HCT116 (cell line): ENCODE data around the gene TATDN2. TPM values are rescaled to one million over a fixed set of nuclear protein-coding genes. Genes with fewer than 3 reads are reported as not detected.

ENCODE experiments used
- ATAC-seq: fragments of 200-7000 bp; cut with Tn5 transposase; 2 replicates; pipeline ENCODE4 v1.9.1; 2020; ENCODE audit warnings: mild to moderate bottlenecking, moderate library complexity
- BruUV-seq: library from RNA; stranded (reverse); fragments of 400-500 nt; replicated peaks from 2 replicates; lab custom pipeline; 2021; lab: Mats Ljungman, UMichigan
- CTCF ChIA-PET: fragments of 300-600 bp; sonication (Branson Sonifier 250); formaldehyde crosslinking; loops from one replicate; lab custom pipeline; 2021; ENCODE audit warnings: antibody characterized with exemption; lab: Charles Lee
- POLR2A ChIA-PET: fragments of 300-600, 350-600 bp; sonication (Branson Sonifier 250); formaldehyde crosslinking; loops from one replicate; lab custom pipeline; 2021; ENCODE audit warnings: antibody characterized with exemption; lab: Charles Lee
- RAD21 ChIA-PET, 2 experiments: fragments of 300-600 bp; sonication (Branson Sonifier 250); formaldehyde crosslinking; loops; one replicate each; lab custom pipeline; 2023; ENCODE audit warnings: low total read pairs in 2 of 2; ENCODE audit not compliant: uncharacterized antibody in 2 of 2, unreplicated experiment in 2 of 2, low non-redundant PET in 1 of 2; lab: Charles Lee
- DNase-seq: peaks from one replicate; pipeline ENCODE4 v3.0.0-alpha.2; 2010; ENCODE audit warnings: low read depth, low spot score
- H2AFZ ChIP-seq: fragments of 200-600 bp; shearing (Covaris generic), sonication (generic); 2 replicates; pipeline ENCODE4 v1.6.1; 2017; ENCODE audit warnings: low read depth, mixed run types, mixed read lengths, antibody characterized with exemption, low read length; ENCODE audit not compliant: poor library complexity, severe bottlenecking
- H3K27ac ChIP-seq: 2 replicates; pipeline ENCODE4 v1.5.1; 2012; ENCODE audit warnings: low read depth, low read length
- H3K27me3 ChIP-seq: fragments of 200-600 bp; sonication (generic); 2 replicates; pipeline ENCODE4 v1.6.1; 2016; ENCODE audit warnings: mixed run types, low read length, mixed read lengths; ENCODE audit not compliant: insufficient read depth
- H3K36me3 ChIP-seq, 2 experiments: fragments of 200-500 bp in 1 of 2; fragments of 200-600 bp in 1 of 2; sonication (Bioruptor generic) in 1 of 2; sonication (generic) in 1 of 2; 2 replicates each; pipeline versions ENCODE4 v1.5.1 to v1.6.1; 2014 to 2016; ENCODE audit warnings: low read length in 2 of 2, inconsistent platforms in 1 of 2, mixed read lengths in 1 of 2, mixed run types in 1 of 2; ENCODE audit not compliant: insufficient read depth in 2 of 2, control insufficient read depth in 1 of 2
- H3K4me1 ChIP-seq, 2 experiments: fragments of 200-600 bp in 1 of 2; sonication (generic) in 1 of 2; 2 replicates each; pipeline versions ENCODE4 v1.5.1 to v1.6.1; 2012 to 2017; ENCODE audit warnings: low read length in 2 of 2, inconsistent platforms in 1 of 2, mild to moderate bottlenecking in 1 of 2, mixed read lengths in 1 of 2, mixed run types in 1 of 2, moderate library complexity in 1 of 2; ENCODE audit not compliant: insufficient read depth in 2 of 2, control insufficient read depth in 1 of 2
- H3K4me2 ChIP-seq: fragments of 200-600 bp; sonication (generic); 2 replicates; pipeline ENCODE4 v1.6.1; 2017; ENCODE audit warnings: mixed run types, low read length, mixed read lengths
- H3K4me3 ChIP-seq, 2 experiments: fragments of 200-600 bp in 1 of 2; sonication (generic) in 1 of 2; replicated peaks in 1 of 2; 2 replicates each; pipeline ENCODE4 v1.5.1; 2011 to 2016; ENCODE audit warnings: low read length in 2 of 2, control low read depth in 1 of 2, low read depth in 1 of 2, mild to moderate bottlenecking in 1 of 2, mixed read lengths in 1 of 2, mixed run types in 1 of 2
- H3K79me2 ChIP-seq: fragments of 200-600 bp; sonication (generic); 2 replicates; pipeline ENCODE4 v1.6.1; 2017; ENCODE audit warnings: mild to moderate bottlenecking, mixed run types, low read length, moderate library complexity, mixed read lengths; ENCODE audit not compliant: insufficient read depth
- H3K9ac ChIP-seq: fragments of 200-600 bp; sonication (generic); 2 replicates; pipeline ENCODE4 v1.6.1; 2016; ENCODE audit warnings: low read length, mixed read lengths
- H3K9me2 ChIP-seq: fragments of 200-600 bp; sonication (generic), shearing (Covaris generic); 2 replicates; pipeline ENCODE4 v1.6.1; 2017; ENCODE audit warnings: mixed run types, mild to moderate bottlenecking, moderate library complexity; ENCODE audit not compliant: insufficient read depth
- H3K9me3 ChIP-seq, 2 experiments: fragments of 200-500 bp in 1 of 2; fragments of 200-600 bp in 1 of 2; sonication (Bioruptor generic) in 1 of 2; sonication (generic) in 1 of 2; 2 replicates each; pipeline ENCODE4 v1.6.1; 2014 to 2017; ENCODE audit warnings: low read length in 2 of 2, mixed read lengths in 2 of 2, inconsistent platforms in 1 of 2, low read depth in 1 of 2, mild to moderate bottlenecking in 1 of 2, mixed run types in 1 of 2, moderate library complexity in 1 of 2; ENCODE audit not compliant: control insufficient read depth in 1 of 2, insufficient read depth in 1 of 2
- H4K20me1 ChIP-seq: fragments of 200-600 bp; sonication (generic), shearing (Covaris generic); 2 replicates; pipeline ENCODE4 v1.6.1; 2017; ENCODE audit warnings: mixed run types, mild to moderate bottlenecking, moderate library complexity; ENCODE audit not compliant: insufficient read depth
- ATF3 ChIP-seq: IDR thresholded peaks from 2 replicates; pipeline ENCODE4 v1.6.1; 2012
- CBX3 ChIP-seq: IDR thresholded peaks from 2 replicates; pipeline ENCODE4 v1.6.1; 2012; ENCODE audit warnings: low read depth
- CEBPB ChIP-seq: IDR thresholded peaks from 2 replicates; pipeline ENCODE4 v1.6.1; 2012; ENCODE audit warnings: low read depth
- CTCF ChIP-seq, 3 experiments: fragments of 200-600 bp in 1 of 3; sonication (generic) in 1 of 3; IDR thresholded peaks in 2 of 3; conservative IDR thresholded peaks in 1 of 3; 2 replicates each; pipeline ENCODE4 v1.5.1; 2012 to 2017; ENCODE audit warnings: low read depth in 2 of 3, low read length in 2 of 3, antibody characterized with exemption in 1 of 3, borderline replicate concordance in 1 of 3, control low read depth in 1 of 3, mild to moderate bottlenecking in 1 of 3, mixed read lengths in 1 of 3, mixed run types in 1 of 3, moderate library complexity in 1 of 3; ENCODE audit not compliant: insufficient read depth in 1 of 3
- EGR1 ChIP-seq: IDR thresholded peaks from 2 replicates; pipeline ENCODE4 v1.6.1; 2012; ENCODE audit warnings: low read depth
- EZH2 ChIP-seq: fragments of 200-600 bp; sonication (generic); IDR thresholded peaks from 2 replicates; pipeline ENCODE4 v1.6.1; 2017; ENCODE audit warnings: antibody characterized with exemption, mixed run types
- EZH2phosphoT487 ChIP-seq: fragments of 200-600 bp; IDR thresholded peaks from 2 replicates; pipeline ENCODE4 v1.6.1; 2018; ENCODE audit warnings: antibody characterized with exemption, borderline replicate concordance
- FOSL1 ChIP-seq: IDR thresholded peaks from 2 replicates; pipeline ENCODE4 v1.6.1; 2012; ENCODE audit warnings: low read depth
- JUND ChIP-seq: IDR thresholded peaks from 2 replicates; pipeline ENCODE4 v1.6.1; 2012
- MAX ChIP-seq: IDR thresholded peaks from 2 replicates; pipeline ENCODE4 v1.6.1; 2012
- POLR2A ChIP-seq: IDR thresholded peaks from 2 replicates; pipeline ENCODE4 v1.7.0; 2011; ENCODE audit warnings: borderline replicate concordance; ENCODE audit not compliant: insufficient read depth, insufficient read length; ENCODE audit errors: extremely low read depth
- RAD21 ChIP-seq: IDR thresholded peaks from 2 replicates; pipeline ENCODE4 v1.6.1; 2012; ENCODE audit warnings: low read depth, mild to moderate bottlenecking
- REST ChIP-seq: IDR thresholded peaks from 2 replicates; pipeline ENCODE4 v1.6.1; 2012; ENCODE audit warnings: low read depth
- SIN3A ChIP-seq: IDR thresholded peaks from 2 replicates; pipeline ENCODE4 v1.6.1; 2012; ENCODE audit warnings: low read depth
- SP1 ChIP-seq: IDR thresholded peaks from 2 replicates; pipeline ENCODE4 v1.6.1; 2012; ENCODE audit warnings: low read depth
- SRF ChIP-seq: IDR thresholded peaks from 2 replicates; pipeline ENCODE4 v1.6.1; 2012; ENCODE audit warnings: low read depth
- YY1 ChIP-seq: IDR thresholded peaks from 2 replicates; pipeline ENCODE4 v1.6.1; 2011; ENCODE audit warnings: low read length, low read depth, moderate library complexity, mild to moderate bottlenecking; ENCODE audit not compliant: insufficient replicate concordance; ENCODE audit errors: extremely low read depth
- ZBTB33 ChIP-seq: IDR thresholded peaks from 2 replicates; pipeline ENCODE4 v1.6.1; 2011; ENCODE audit warnings: mild to moderate bottlenecking, low read length, moderate library complexity; ENCODE audit not compliant: insufficient replicate concordance; ENCODE audit errors: extremely low read depth
- ZNF274 ChIP-seq: fragments of 200-500 bp; sonication (Bioruptor generic); IDR thresholded peaks from 2 replicates; pipeline ENCODE4 v1.6.1; 2014; ENCODE audit warnings: mild to moderate bottlenecking, low read depth, low read length, inconsistent platforms
- intact Hi-C: fragments of 100-400 bp; cut with micrococcal nuclease; formaldehyde crosslinking; loops from 2 replicates; pipeline ENCODE4 v1.10.0; 2022
- total RNA-seq: library from RNA; stranded (reverse); gene quantifications from one replicate; pipeline ENCODE4 v1.2.1, GENCODE V29; 2021; ENCODE audit not compliant: unreplicated experiment

TATDN2 gene
- total RNA-seq, 1 experiment from 2014 or later: 26.8 TPM

GRCh38 chr3:10224794-10225665 is 23.2 kb upstream of the TATDN2 start:
- CTCF ChIA-PET: no interaction called here
- Histone ChIP-seq H3K27ac (no peak overlapping the region), H3K9me2 (no peaks in the 10 kb centered on the region), H3K9ac (no peak overlapping the region), H3K27me3 (no peaks in the 10 kb centered on the region), H3K4me1 (peaks cover 29 to 42% of the 10 kb centered on the region in 2 experiments), H3K4me3 (no peak overlapping the region), H3K36me3 (no peaks in the 10 kb centered on the region), H4K20me1 (no peaks in the 10 kb centered on the region), H2AFZ (no peak overlapping the region), H3K79me2 (no peaks in the 10 kb centered on the region), H3K9me3 (no peaks in the 10 kb centered on the region), H3K4me2 (peak overlapping the region; percentile 38; the same call in 1 of the 2 replicates)
- POLR2A ChIA-PET: no interaction called here
- intact Hi-C loops: loop anchor here (1.0 to 10.0 kb wide), 6 partner anchors 60 to 508 kb away; partner anchors contain the start of genes BRK1, EMC3 and IRAK2
- RAD21 ChIA-PET: interaction anchor here in 1 of 2 experiments (0.6 kb wide), 1 partner anchor 33 kb away, joined by 3 read pairs; no protein-coding TSS in a partner anchor
- no TSS peak for BruUV-seq
- DNase-seq (peak; percentile 71), ATAC-seq (peak; percentile 87)
- no peak; the same call in 1 of the 2 replicates for TF ChIP-seq SRF
- no peak for TF ChIP-seq SIN3A
- TF ChIP-seq CBX3: 0 out of 2 replicates have a peak, but pooled peaks have one; percentile 30
- peak; percentile 98 for TF ChIP-seq RAD21
- TF ChIP-seq POLR2A: no peak
- TF ChIP-seq CEBPB: no peak
- peak; percentile 80 to 90 (median 89) for TF ChIP-seq CTCF (IDR thresholded peaks at IDR 0.05 in 2 of 3, conservative IDR thresholded peaks at IDR 0.05 in 1 of 3; ENCODE audit: borderline replicate concordance in 1 of 3, insufficient read depth in 1 of 3, low read depth in 2 of 3, low read length in 2 of 3)
- no peak for TF ChIP-seq JUND
- TF ChIP-seq EZH2phosphoT487: no peak
- TF ChIP-seq EGR1: no peak
- no peak for TF ChIP-seq YY1
- TF ChIP-seq MAX: peak; percentile 17; the same call in 1 of the 2 replicates
- TF ChIP-seq ATF3: no peak
- TF ChIP-seq REST: no peak
- no peak for TF ChIP-seq SP1
- TF ChIP-seq EZH2: no peak
- TF ChIP-seq ZNF274: no peak
- TF ChIP-seq ZBTB33: no peak
- TF ChIP-seq FOSL1: no peak
